Ovary (tissue), 9 donors: ENCODE measurements around the gene AFAP1L1. TPM values are rescaled to one million over a fixed set of nuclear protein-coding genes. Genes with fewer than 3 reads are reported as not detected.

Experiments
- DNase-seq, 5 donors: peaks; one replicate each; pipeline ENCODE4 v3.0.0-alpha.2; 2019 to 2020
- H3K27ac ChIP-seq, 2 donors: fragments of 200-600 bp; one replicate each; pipeline versions ENCODE4 v1.5.1 to v1.8.0; 2019 to 2022
- H3K27me3 ChIP-seq: fragments of 200-600 bp; one replicate; pipeline ENCODE4 v1.8.0; 2022
- H3K36me3 ChIP-seq: fragments of 200-600 bp; sonication (generic); one replicate; pipeline ENCODE4 v1.5.1; 2019
- H3K4me1 ChIP-seq: one replicate; pipeline ENCODE4 v1.8.1; 2013; ENCODE audit warnings: mild to moderate bottlenecking, moderate library complexity; ENCODE audit not compliant: insufficient read depth
- H3K4me3 ChIP-seq: fragments of 200-600 bp; sonication (generic); one replicate; pipeline ENCODE4 v1.5.1; 2017
- H3K9me3 ChIP-seq, 2 donors: fragments of 200-600 bp in 1 of 2; sonication (generic) in 1 of 2; one replicate each; pipeline versions ENCODE4 v1.5.1 to v1.8.1; 2013 to 2019; ENCODE audit warnings: mild to moderate bottlenecking in 1 of 2, moderate library complexity in 1 of 2
- CTCF ChIP-seq, 3 donors: fragments of 450-650 bp in 2 of 3; fragments of 200-600 bp in 1 of 3; IDR thresholded peaks; one replicate each; pipeline versions ENCODE4 v1.5.1 to v1.8.0; 2016 to 2022; ENCODE audit warnings: antibody characterized with exemption in 3 of 3, mild to moderate bottlenecking in 1 of 3
- EP300 ChIP-seq: sonication (generic); formaldehyde crosslinking; IDR thresholded peaks from one replicate; pipeline ENCODE4 v1.6.1; 2017; ENCODE audit warnings: antibody characterized with exemption
- POLR2A ChIP-seq: fragments of 450-650 bp; IDR thresholded peaks from one replicate; pipeline ENCODE4 v1.6.1; 2017; ENCODE audit warnings: antibody characterized with exemption, mild to moderate bottlenecking, moderate library complexity
- WGBS, 3 donors: extraction: QIAGEN DNeasy Blood & Tissue Kit in 1 of 3; methylation state at CpG; one replicate each; pipeline versions ENCODE4 v1.1.5 to v1.1.7; 2013 to 2017; 5-methylcytosine and 5-hydroxymethylcytosine counted together
- intact Hi-C, 4 donors: fragments of 100-400 bp; cut with DNase I; formaldehyde crosslinking; loops; one replicate each; pipeline versions ENCODE4 v1.11.0 to v1.15.1; 2022 to 2023
- polyA plus RNA-seq, 2 donors: library from polyadenylated mRNA; stranded (reverse); fragments of 200-250 nt in 1 of 2; fragments of 350-450 nt in 1 of 2; fragmentation: Illumina TruSeq in 1 of 2; extraction: RNeasy Lipid Tissue Mini Kit (QIAGEN cat#74804) in 1 of 2; gene quantifications; one replicate each; pipeline ENCODE4 v1.2.3, GENCODE V29; 2013 to 2014
- total RNA-seq, 7 donors: library from RNA; depleted of rRNA in 2 of 7; stranded (reverse); fragments of >200 nt in 2 of 7; fragmentation: NEBNext Ultra II Directional in 3 of 7; extraction: Animal tissue kit (Norgen Biotek cat#: 25700) in 3 of 7; gene quantifications; one replicate each; pipeline versions ENCODE4 v1.1.0 to v1.2.4, GENCODE V29; 2016 to 2023
- donor health status: DM: no; HTN: no; CAD: no; lungs with moderate emphysema.
- donor health status: DM: no; HTN: no; CAD: no.
- donor health status: Bipolar disorder and iron deficiency.
- donor health status: DM: yes; HTN: yes; CAD: no.
- donor health status: DM: no; HTN: no; CAD: no.
- donor health status: DM: yes; HTN: yes; CAD: no.

The AFAP1L1 gene
- total and polyA plus RNA-seq, 9 donors: 3.2 to 17.8 (median 8.3) TPM

DNA sequence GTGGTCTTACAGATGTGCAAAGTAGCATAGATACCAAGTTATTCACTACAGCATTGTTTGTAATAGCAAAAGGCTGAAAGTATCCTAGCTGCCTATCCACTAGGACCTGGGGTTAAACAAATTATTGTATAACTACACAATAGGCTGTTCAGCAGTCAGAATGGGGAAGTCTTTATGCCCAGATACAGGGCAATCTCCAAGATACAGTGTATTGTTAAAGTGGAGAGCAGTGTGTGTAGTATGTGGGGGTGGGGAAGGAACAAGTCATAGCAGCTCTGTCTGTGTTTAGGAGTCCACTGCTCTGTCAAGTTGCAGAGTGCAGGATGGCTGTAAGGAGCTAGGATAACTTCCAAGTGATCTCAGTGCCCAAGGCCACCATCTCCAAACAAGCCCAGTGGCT, 91.7 kb downstream of the AFAP1L1 start:
- H3K4me3 ChIP-seq: no peak overlapping the region
- intact Hi-C loops: no loop called here
- H3K27ac ChIP-seq: no peak overlapping the region
- peaks cover 2% of the 10 kb centered on the region for H3K4me1 ChIP-seq
- H3K27me3 ChIP-seq: no peaks in the 10 kb centered on the region
- H3K36me3 ChIP-seq: no peaks in the 10 kb centered on the region
- no peaks in the 10 kb centered on the region for H3K9me3 ChIP-seq
- no peak for TF ChIP-seq CTCF (IDR thresholded peaks at IDR 0.05)
- no peak for TF ChIP-seq POLR2A
- no peak for TF ChIP-seq EP300
- no peak for DNase-seq

DNA sequence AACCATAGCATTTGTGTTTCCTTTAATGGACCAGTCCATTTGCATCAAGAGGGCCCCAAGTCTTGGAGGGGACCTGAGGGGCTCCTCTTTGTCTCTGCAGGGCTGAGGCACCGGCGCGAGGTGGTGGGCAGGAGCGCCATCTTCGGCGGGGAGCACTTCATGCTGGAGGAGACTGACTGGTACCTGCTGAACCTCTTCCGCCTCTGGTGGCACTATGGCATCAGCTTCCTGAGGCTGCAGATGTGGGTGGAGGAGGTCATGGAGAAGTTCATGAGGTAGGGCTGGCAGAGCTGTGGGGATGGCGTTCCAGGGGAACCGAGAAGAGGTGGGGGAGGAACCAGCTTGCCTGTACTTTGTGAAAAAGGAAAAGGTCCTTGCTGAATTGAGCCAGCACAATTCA, 92.3 kb downstream of the AFAP1L1 start:
- TF ChIP-seq EP300 (no peak), POLR2A (no peak), CTCF (IDR thresholded peaks at IDR 0.05) (no peak)
- 85 to 90% (median 86%) methylated on average over 9 of the region's 9 CpGs for whole genome bisulfite sequencing, 3 donors
- Histone ChIP-seq H3K4me3 (no peak overlapping the region), H3K27ac (no peak overlapping the region), H3K36me3 (no peaks in the 10 kb centered on the region), H3K9me3 (no peaks in the 10 kb centered on the region), H3K4me1 (no peaks in the 10 kb centered on the region), H3K27me3 (no peaks in the 10 kb centered on the region)
- intact Hi-C loops: no loop called here
- DNase-seq: no peak

GRCh38 chr5:149364719-149365118, 93.1 kb downstream of the AFAP1L1 start:
- intact Hi-C loops: loop anchor here in 1 of 4 donors (5.0 kb wide), 1 partner anchor 193 kb away; no protein-coding TSS in a partner anchor
- Histone ChIP-seq H3K27me3 (no peaks in the 10 kb centered on the region), H3K4me3 (no peak overlapping the region), H3K4me1 (no peaks in the 10 kb centered on the region), H3K27ac (no peak overlapping the region), H3K36me3 (no peaks in the 10 kb centered on the region), H3K9me3 (no peaks in the 10 kb centered on the region)
- TF ChIP-seq EP300 (no peak), CTCF (IDR thresholded peaks at IDR 0.05) (no peak), POLR2A (no peak)
- no peak for DNase-seq
- 91 to 98% (median 91%) methylated on average over 2 of the region's 2 CpGs for WGBS, 3 donors

GRCh38 chr5:149365418-149365817, 93.8 kb downstream of the AFAP1L1 start:
- H3K27ac ChIP-seq: no peak overlapping the region
- TF ChIP-seq CTCF (IDR thresholded peaks at IDR 0.05) (no peak), POLR2A (no peak), EP300 (no peak)
- H3K27me3 ChIP-seq: no peaks in the 10 kb centered on the region
- WGBS, 3 donors: 87 to 94% (median 94%) methylated on average over 6 of the region's 6 CpGs
- DNase-seq: no peak
- no peaks in the 10 kb centered on the region for H3K36me3 ChIP-seq
- intact Hi-C loops: loop anchor here in 1 of 4 donors (5.0 kb wide), 1 partner anchor 192 kb away; no protein-coding TSS in a partner anchor
- no peaks in the 10 kb centered on the region for H3K4me1 ChIP-seq
- no peaks in the 10 kb centered on the region for H3K9me3 ChIP-seq
- no peak overlapping the region for H3K4me3 ChIP-seq
